ENCODE results near the gene ATG9B. TPM values are rescaled to one million over a fixed set of nuclear protein-coding genes. Genes with fewer than 3 reads are reported as not detected.

The ATG9B gene
- total RNA-seq, 1 experiment from 2014 or later, result 2.1 TPM

DNA sequence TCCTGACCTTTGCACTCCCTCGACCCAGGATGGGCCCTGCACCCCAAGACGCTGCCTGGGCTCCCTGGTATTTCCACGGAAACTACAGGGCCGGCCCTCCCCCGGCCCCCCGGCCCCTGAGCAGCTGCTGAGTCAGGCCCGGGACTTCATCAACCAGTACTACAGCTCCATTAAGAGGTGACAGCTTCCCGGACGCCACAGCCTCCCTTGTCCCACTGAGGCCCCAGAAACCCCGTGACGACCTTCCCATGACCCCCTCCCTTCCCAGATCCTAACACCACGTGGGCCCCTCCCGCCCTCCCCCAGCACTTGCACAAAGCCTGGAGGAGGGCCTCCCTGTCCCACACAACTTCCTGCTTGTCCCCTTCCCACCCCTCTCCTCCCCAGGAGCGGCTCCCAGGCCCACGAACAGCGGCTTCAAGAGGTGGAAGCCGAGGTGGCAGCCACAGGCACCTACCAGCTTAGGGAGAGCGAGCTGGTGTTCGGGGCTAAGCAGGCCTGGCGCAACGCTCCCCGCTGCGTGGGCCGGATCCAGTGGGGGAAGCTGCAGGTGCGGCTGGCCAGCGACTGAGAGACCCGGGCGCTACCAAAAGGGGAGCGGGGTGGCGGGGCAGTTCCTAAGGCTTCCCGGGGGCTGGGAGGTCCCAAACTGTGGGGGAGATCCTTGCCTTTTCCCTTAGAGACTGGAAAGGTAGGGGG lies 27.8 kb downstream of the ATG9B start:
- RAD21 ChIA-PET (ENCODE audit: low non-redundant PET in 1 of 2, low total read pairs in 2 of 2, uncharacterized antibody in 2 of 2, unreplicated experiment in 2 of 2), result no interaction called here
- no peak overlapping the region for H3K9ac ChIP-seq (ENCODE audit: low read length)
- DNase-seq (ENCODE audit: low read depth, low spot score), result no peak
- H3K27ac ChIP-seq (ENCODE audit: low read depth, low read length), result no peak overlapping the region
- no peaks in the 10 kb centered on the region for H3K36me3 ChIP-seq (ENCODE audit: control insufficient read depth in 1 of 2, insufficient read depth in 2 of 2, low read length in 2 of 2)
- no peak overlapping the region for H3K4me2 ChIP-seq (ENCODE audit: low read length)
- no peak overlapping the region for H2AFZ ChIP-seq (ENCODE audit: low read depth, low read length, poor library complexity, severe bottlenecking)
- H3K4me3 ChIP-seq (replicated peaks in 1 of 2; ENCODE audit: low read depth in 1 of 2, low read length in 2 of 2), result no peak overlapping the region
- intact Hi-C loops (cut with micrococcal nuclease), result no loop called here
- POLR2A ChIA-PET, result no interaction called here
- no peaks in the 10 kb centered on the region for H3K79me2 ChIP-seq (ENCODE audit: insufficient read depth, low read length)
- H3K4me1 ChIP-seq (ENCODE audit: control insufficient read depth in 1 of 2, insufficient read depth in 2 of 2, low read length in 2 of 2), result peaks cover 0 to 9% of the 10 kb centered on the region in 2 experiments; a peak in 2 of 4 replicates
- no peak for ATAC-seq
- peaks cover 0 to under 1% of the 10 kb centered on the region in 2 experiments; a peak in 2 of 4 replicates for H3K9me3 ChIP-seq (ENCODE audit: control insufficient read depth in 1 of 2, insufficient read depth in 1 of 2, low read depth in 1 of 2, low read length in 2 of 2)
- CTCF ChIA-PET, result no interaction called here
- no peaks in the 10 kb centered on the region for H3K9me2 ChIP-seq (ENCODE audit: insufficient read depth)
- no peaks in the 10 kb centered on the region for H4K20me1 ChIP-seq (ENCODE audit: insufficient read depth)
- no peaks in the 10 kb centered on the region for H3K27me3 ChIP-seq (ENCODE audit: insufficient read depth, low read length)
- TF ChIP-seq, protein P1, sequence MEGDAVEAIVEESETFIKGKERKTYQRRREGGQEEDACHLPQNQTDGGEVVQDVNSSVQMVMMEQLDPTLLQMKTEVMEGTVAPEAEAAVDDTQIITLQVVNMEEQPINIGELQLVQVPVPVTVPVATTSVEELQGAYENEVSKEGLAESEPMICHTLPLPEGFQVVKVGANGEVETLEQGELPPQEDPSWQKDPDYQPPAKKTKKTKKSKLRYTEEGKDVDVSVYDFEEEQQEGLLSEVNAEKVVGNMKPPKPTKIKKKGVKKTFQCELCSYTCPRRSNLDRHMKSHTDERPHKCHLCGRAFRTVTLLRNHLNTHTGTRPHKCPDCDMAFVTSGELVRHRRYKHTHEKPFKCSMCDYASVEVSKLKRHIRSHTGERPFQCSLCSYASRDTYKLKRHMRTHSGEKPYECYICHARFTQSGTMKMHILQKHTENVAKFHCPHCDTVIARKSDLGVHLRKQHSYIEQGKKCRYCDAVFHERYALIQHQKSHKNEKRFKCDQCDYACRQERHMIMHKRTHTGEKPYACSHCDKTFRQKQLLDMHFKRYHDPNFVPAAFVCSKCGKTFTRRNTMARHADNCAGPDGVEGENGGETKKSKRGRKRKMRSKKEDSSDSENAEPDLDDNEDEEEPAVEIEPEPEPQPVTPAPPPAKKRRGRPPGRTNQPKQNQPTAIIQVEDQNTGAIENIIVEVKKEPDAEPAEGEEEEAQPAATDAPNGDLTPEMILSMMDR (IDR thresholded peaks at IDR 0.05 in 2 of 3, conservative IDR thresholded peaks at IDR 0.05 in 1 of 3; ENCODE audit: borderline replicate concordance in 1 of 3, insufficient read depth in 1 of 3, low read depth in 2 of 3, low read length in 2 of 3), result no peak
- no peak for TF ChIP-seq ELF1 (IDR thresholded peaks at IDR 0.05; ENCODE audit: borderline replicate concordance, low read depth)
- TF ChIP-seq ZNF274 (IDR thresholded peaks at IDR 0.05; ENCODE audit: low read depth, low read length), result no peak
- TF ChIP-seq, protein P2, sequence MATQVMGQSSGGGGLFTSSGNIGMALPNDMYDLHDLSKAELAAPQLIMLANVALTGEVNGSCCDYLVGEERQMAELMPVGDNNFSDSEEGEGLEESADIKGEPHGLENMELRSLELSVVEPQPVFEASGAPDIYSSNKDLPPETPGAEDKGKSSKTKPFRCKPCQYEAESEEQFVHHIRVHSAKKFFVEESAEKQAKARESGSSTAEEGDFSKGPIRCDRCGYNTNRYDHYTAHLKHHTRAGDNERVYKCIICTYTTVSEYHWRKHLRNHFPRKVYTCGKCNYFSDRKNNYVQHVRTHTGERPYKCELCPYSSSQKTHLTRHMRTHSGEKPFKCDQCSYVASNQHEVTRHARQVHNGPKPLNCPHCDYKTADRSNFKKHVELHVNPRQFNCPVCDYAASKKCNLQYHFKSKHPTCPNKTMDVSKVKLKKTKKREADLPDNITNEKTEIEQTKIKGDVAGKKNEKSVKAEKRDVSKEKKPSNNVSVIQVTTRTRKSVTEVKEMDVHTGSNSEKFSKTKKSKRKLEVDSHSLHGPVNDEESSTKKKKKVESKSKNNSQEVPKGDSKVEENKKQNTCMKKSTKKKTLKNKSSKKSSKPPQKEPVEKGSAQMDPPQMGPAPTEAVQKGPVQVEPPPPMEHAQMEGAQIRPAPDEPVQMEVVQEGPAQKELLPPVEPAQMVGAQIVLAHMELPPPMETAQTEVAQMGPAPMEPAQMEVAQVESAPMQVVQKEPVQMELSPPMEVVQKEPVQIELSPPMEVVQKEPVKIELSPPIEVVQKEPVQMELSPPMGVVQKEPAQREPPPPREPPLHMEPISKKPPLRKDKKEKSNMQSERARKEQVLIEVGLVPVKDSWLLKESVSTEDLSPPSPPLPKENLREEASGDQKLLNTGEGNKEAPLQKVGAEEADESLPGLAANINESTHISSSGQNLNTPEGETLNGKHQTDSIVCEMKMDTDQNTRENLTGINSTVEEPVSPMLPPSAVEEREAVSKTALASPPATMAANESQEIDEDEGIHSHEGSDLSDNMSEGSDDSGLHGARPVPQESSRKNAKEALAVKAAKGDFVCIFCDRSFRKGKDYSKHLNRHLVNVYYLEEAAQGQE (IDR thresholded peaks at IDR 0.05; ENCODE audit: low read depth), result no peak
- TF ChIP-seq POLR2A (IDR thresholded peaks at IDR 0.05; ENCODE audit: borderline replicate concordance, extremely low read depth, insufficient read depth, insufficient read length), result no peak
- TF ChIP-seq TCF7L2 (IDR thresholded peaks at IDR 0.05; ENCODE audit: borderline replicate concordance, extremely low read depth, insufficient read depth, insufficient read length), result no peak
- no peak for TF ChIP-seq SRF (IDR thresholded peaks at IDR 0.05; ENCODE audit: low read depth)
- no peak for TF ChIP-seq SP1 (IDR thresholded peaks at IDR 0.05; ENCODE audit: low read depth)
- no peak for TF ChIP-seq ZFX (IDR thresholded peaks at IDR 0.05)
- TF ChIP-seq EGR1 (IDR thresholded peaks at IDR 0.05; ENCODE audit: low read depth), result no peak
- TF ChIP-seq, protein P3, sequence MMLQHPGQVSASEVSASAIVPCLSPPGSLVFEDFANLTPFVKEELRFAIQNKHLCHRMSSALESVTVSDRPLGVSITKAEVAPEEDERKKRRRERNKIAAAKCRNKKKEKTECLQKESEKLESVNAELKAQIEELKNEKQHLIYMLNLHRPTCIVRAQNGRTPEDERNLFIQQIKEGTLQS (IDR thresholded peaks at IDR 0.05), result no peak
- no peak for TF ChIP-seq YY1 (IDR thresholded peaks at IDR 0.05; ENCODE audit: extremely low read depth, insufficient replicate concordance, low read depth, low read length)
- TF ChIP-seq FOSL1 (IDR thresholded peaks at IDR 0.05; ENCODE audit: low read depth), result no peak
- no peak for TF ChIP-seq POLR2AphosphoS5 (IDR thresholded peaks at IDR 0.05; ENCODE audit: low read depth, low read length)
- TF ChIP-seq, protein P4, sequence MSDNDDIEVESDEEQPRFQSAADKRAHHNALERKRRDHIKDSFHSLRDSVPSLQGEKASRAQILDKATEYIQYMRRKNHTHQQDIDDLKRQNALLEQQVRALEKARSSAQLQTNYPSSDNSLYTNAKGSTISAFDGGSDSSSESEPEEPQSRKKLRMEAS (IDR thresholded peaks at IDR 0.05), result no peak
- no peak for TF ChIP-seq CBX3 (IDR thresholded peaks at IDR 0.05; ENCODE audit: low read depth)
- no peak for TF ChIP-seq EZH2 (IDR thresholded peaks at IDR 0.05)
- TF ChIP-seq EZH2phosphoT487 (IDR thresholded peaks at IDR 0.05; ENCODE audit: borderline replicate concordance), result no peak
- no TSS peak for BruUV-seq (replicated peaks)
